HG03469 (cell line): ENCODE results near the gene PEX5.
"Not testable (repeated sequence)": the region's sequence is repeated elsewhere in the genome, so short reads cannot be mapped to it uniquely, and the experiment has no call there.

Source experiments
- ATAC-seq: cut with Tn5 transposase; IDR thresholded peaks from one replicate; pipeline ENCODE4 v1.9.1; 2021; ENCODE audit warnings: mild to moderate bottlenecking, moderate library complexity, moderate number of reproducible peaks; ENCODE audit not compliant: unreplicated experiment

PEX5 gene

GRCh38 chr12:7210642-7211151, 21.2 kb downstream of the PEX5 start:
- ATAC-seq: no peak

- no peak for ATAC-seq
These were observed 23.2 kb downstream of the PEX5 start for GRCh38 chr12:7212678-7213077.

DNA sequence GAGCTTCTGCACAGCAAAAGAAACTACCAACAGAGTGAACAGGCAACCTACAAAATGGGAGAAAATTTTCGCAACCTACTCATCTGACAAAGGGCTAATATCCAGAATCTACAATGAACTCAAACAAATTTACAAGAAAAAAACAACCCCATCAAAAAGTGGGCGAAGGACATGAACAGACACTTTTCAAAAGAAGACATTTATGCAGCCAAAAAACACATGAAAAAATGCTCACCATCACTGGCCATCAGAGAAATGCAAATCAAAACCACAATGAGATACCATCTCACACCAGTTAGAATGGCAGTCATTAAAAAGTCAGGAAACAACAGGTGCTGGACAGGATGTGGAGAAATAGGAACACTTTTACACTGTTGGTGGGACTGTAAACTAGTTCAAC, 24.3 kb downstream of the PEX5 start:
- not testable (repeated sequence) for ATAC-seq

- ATAC-seq: no peak
These were observed 28.1 kb downstream of the PEX5 start for GRCh38 chr12:7217475-7218069.

- ATAC-seq: no peak
These were observed 30.2 kb downstream of the PEX5 start for GRCh38 chr12:7219599-7220243.

- ATAC-seq: no peak
These were observed 32.0 kb downstream of the PEX5 start for GRCh38 chr12:7221486-7221885.

DNA sequence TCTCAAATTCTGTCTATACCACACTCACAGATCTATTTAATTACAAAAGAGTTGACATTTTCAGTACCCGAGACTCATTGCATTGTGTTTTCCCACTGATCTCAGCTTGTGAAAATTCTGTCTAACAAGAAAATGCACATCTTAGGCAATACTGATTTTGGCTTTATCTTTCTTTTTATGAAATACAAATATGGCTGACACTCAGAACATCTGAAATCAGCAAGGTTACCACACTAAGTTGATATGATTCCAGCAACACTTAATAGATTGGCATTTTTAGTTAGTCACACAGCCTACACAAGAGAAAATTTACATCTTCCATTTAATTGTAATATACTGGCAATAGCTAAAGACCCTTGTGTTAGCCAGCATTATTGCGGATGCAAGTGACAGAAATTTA, 40.3 kb downstream of the PEX5 start:
- no peak for ATAC-seq

DNA sequence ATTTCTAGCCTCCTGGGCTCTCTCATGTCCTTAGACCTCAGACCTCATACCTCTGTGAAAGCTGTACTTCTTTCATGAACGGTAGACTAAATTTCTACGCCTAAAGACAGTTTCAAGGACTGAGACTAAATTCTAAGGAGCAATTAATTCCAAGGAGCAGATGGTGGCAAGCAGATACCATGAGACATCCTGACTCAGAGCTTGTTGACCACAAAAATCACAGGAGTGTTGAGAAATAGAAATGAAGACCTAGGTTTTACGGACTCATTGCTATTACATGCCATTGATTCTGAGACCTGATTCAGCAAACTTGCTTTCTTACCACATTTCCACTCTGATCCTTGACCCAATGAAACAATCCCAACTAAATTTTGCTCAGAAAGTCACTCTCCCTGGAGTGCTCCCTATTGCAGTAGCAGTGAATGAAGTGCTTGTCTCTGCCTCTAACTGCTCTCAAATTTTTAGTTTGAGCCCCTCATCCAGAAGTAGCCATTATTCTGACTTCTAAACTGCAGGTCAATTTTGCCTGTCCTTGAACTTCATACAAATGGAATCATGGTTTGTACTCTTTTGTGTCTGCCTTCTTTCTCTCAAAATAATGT, 52.0 kb downstream of the PEX5 start:
- no peak for ATAC-seq

DNA sequence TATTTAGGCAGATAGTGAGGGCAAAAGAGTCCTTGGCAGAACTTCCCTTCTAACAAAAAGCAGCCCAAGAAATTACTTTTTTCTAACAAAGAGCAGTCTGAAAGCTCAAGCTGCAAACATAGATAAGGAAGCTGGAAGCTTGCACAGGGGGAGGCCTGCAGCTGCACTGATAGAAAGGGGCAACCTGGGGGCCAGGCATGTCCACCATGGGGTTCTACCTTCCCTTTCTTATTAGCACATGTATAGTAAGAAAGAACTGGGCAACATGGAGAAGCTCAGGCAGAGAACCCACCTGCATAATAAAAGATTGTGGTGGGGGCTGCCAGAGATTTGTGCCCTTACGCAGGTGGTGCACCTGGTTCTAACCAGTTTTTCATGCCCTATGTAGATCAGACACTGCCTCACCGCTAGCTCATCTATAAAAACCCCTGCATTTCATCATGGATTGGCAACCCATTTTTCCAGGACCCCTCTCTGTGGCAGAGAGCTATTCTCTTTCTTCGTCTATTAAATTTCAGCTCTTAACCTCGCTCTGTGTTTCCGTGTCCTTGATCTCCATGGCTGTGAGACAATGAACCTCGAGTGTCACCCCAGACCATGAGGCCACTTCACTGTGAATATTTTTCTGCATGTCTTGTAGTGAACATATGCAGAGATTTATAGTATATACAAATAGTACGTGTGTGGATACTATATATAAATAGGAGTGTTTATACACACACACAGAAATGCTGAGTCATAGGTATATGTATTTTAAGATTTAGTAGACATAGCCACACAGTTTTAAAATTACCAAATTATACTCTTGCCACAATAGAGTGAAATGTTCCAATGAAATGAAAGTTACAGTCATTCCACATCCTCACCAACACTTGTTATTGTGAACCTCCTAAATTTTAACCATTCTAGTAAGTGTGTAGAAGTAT, 53.0 kb downstream of the PEX5 start:
- ATAC-seq: no peak

DNA sequence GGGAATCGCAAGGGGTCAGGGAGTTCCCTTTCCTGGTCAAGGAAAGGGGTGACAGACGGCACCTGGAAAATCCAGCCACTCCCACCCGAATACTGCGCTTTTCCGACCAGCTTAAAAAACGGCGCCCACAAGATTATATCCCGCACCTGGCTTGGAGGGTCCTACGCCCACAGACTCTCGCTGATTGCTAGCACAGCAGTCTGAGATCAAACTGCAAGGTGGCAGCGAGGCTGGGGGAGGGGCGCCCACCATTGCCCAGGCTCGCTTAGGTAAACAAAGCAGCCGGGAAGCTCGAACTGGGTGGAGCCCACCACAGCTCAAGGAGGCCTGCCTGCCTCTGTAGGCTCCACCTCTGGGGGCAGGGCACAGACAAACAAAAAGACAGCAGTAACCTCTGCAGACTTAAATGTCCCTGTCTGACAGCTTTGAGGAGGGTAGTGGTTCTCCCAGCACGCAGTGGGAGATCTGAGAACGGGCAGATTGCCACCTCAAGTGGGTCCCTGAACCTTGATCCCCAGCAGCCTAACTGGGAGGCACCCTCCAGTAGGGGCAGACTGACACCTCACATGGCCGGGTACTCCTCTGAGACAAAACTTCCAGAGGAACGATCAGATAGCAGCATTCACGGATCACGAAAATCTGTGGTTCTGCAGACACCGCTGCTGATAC, 62.0 kb downstream of the PEX5 start:
- not testable (repeated sequence) for ATAC-seq

DNA sequence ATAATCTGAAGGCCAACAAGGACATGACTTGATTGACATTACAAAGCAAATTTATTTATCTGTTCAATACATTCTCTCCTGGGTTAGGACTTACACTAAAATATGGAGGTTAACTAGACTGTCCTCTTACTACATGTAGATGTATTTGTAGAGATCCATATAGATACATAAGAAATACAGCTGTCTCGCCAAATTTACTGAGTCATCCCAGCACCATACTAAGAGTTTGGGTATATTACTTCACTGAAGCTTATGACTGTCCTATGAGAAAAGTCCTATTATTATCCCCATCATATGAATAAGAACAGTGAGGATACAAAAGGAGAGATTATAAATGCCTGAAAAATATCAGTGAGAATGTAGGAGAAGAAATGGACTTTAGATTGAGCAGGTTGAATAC, 69.6 kb downstream of the PEX5 start:
- no peak for ATAC-seq
